HL-60/S4 treated with phorbol 12-myristate 13-acetate at 8.2 ng/mL for 4 days and 3 days (cell line): ENCODE data around the gene WDR83.
"Not testable (repeated sequence)": the region's sequence is repeated elsewhere in the genome, so short reads cannot be mapped to it uniquely, and the experiment has no call there.

ENCODE experiments used
- in situ Hi-C: fragments of 300-500 bp; cut with MboI; formaldehyde crosslinking; loops from 2 replicates; pipeline ENCODE4 v1.15.0; 2022; ENCODE audit warnings: low sequenced_read_pairs

WDR83 gene

GRCh38 chr19:12680034-12680433 lies 13.4 kb downstream of the WDR83 start:
- in situ Hi-C loops = no loop called here

GRCh38 chr19:12681074-12681987 lies 14.7 kb downstream of the WDR83 start, which contains the start of gene DHPS:
TSS of gene DHPS (minus strand) at chr19:12681880. CDS start at chr19:12681766, 114 bp downstream.
- in situ Hi-C loops = no loop called here

GRCh38 chr19:12685831-12686230 lies 19.2 kb downstream of the WDR83 start:
- in situ Hi-C loops = no loop called here

- in situ Hi-C loops = no loop called here
Measured at GRCh38 chr19:12687496-12688196, 21.0 kb downstream of the WDR83 start, which contains the start of gene GNG14. TSS of gene GNG14 (plus strand) at chr19:12687998. CDS start at chr19:12688049, 51 bp downstream.

DNA sequence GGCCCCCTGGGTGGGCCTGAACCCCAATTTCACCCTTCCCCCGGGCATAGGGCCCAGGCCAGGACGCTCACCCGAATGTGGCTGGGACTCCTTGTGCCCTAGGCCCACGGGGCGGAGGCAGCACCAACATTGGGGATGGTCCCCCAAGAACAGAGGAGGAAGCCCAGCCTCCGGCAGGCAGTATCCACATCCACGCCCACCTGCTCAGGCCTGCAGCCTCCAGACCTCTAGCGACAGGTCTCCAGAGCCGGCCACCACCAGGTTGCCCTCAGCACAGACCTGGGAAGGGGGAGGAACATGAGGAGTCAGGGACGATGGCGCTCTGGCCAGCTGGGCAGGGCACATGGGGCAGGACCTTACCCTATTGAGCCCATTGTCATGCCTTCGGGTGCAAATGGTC lies 22.4 kb downstream of the WDR83 start:
- in situ Hi-C loops = no loop called here

- in situ Hi-C loops = no loop called here
Measured at GRCh38 chr19:12689581-12690216, 23.1 kb downstream of the WDR83 start.

DNA sequence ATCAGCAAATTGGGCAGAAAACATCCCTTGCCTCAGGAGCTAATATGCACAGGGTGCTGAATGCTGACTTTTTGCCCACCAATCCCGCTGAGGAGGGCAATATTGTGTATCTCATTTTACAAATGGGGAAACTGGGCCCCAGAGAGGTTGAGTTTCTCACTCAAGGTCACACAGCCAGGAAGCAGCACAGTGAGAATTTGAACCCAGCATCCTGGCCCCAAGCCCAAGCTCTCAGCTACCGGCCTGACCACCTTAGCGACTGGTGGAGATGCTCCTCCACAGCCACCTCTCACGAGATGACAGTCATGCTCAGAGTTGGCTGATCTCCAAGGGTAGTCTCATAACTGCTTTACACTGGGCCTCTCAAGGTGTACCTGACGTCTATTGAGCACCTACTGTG lies 26.4 kb downstream of the WDR83 start:
- in situ Hi-C loops = no loop called here

GRCh38 chr19:12694641-12695040 lies 28.0 kb downstream of the WDR83 start:
- in situ Hi-C loops = no loop called here

DNA sequence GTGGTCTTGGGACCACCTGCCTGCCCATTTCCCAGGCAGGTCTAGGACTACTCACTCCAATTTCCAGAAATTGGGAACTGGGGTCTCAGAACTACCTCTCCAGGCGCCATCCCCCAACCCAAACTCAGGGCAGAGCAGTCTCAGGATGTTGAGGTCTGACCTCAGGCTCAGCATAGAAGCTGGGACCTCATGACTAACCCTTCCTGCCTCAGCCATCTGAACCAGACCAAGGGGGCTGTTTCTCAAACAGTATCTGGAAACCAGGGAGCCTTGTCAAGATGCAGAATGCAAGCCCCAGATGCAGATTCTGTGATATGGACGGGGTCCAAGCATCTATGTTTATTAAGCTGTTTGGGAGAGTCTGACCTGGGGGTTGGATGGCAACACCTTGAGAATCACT lies 28.5 kb downstream of the WDR83 start:
- in situ Hi-C loops = no loop called here

- in situ Hi-C loops = no loop called here
Measured at GRCh38 chr19:12695514-12695913, 28.9 kb downstream of the WDR83 start.

DNA sequence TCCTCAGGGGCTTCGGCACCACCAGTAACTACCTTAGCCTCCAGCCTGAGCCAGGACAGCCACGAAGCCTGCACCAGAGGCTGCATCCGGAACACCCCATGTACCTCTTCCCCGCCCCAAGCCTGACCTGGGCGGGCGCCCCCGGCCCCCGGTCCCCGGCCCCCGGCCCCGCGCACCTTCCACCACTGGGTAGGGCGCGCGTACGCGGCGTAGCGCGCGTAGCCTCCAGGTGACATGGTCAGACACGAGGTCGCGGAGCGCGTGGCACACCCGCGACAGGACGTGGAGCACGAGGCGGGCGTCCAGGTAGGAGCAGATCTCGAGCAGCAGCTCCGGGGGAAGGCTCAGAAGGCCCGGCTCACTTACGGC lies 29.4 kb downstream of the WDR83 start:
- in situ Hi-C loops = no loop called here

- in situ Hi-C loops = no loop called here
Measured at GRCh38 chr19:12696366-12697335, 30.0 kb downstream of the WDR83 start, which contains the start of gene FBXW9. TSS of gene FBXW9 (minus strand) at chr19:12696631. CDS start at chr19:12696581, 50 bp downstream.

DNA sequence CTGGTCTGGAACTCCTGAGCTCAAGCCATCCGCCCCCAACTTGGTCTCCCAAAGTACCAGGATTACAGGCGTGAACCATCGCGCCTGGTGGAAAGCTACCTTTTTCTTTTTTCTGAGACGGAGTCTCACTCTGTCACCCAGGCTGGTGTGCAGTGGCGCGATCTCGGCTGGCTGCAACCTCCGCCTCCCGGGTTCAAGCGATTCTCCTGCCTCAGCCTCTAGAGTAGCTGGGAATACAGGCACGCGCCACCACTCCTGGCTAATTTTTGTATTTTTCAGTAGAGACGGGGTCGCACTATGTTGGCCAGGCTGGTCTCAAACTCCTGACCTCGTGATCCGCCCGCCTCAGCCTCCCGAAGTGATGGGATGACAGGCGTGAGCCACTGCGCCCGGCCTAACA lies 30.8 kb downstream of the WDR83 start:
- in situ Hi-C loops = not testable (repeated sequence)

DNA sequence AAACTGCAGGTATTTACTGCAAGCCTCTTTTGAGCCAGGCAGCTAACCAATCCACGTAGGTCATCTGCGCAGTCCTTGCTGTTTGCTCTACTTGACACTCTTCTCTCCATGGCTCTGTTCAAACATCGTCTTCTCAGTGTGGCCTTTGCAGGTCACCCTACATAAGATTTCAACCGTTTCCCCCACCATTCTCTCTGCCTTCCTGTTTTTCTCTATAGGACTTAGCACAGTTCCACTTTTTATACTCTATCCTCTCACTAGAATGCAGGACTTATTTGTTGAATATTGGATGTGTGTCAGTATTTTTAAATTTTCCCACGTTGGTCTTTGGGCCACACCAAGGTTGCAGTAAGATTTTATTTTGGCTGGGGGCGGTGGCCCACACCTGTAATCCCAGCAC lies 31.5 kb downstream of the WDR83 start:
- in situ Hi-C loops = no loop called here

GRCh38 chr19:12701596-12702282 lies 35.1 kb downstream of the WDR83 start:
- in situ Hi-C loops = no loop called here

GRCh38 chr19:12703046-12703445 lies 36.4 kb downstream of the WDR83 start:
- in situ Hi-C loops = no loop called here

GRCh38 chr19:12705169-12705568 lies 38.6 kb downstream of the WDR83 start:
- in situ Hi-C loops = no loop called here

GRCh38 chr19:12705654-12706331 lies 39.2 kb downstream of the WDR83 start:
- in situ Hi-C loops = no loop called here

GRCh38 chr19:12706332-12706718 lies 39.7 kb downstream of the WDR83 start:
- in situ Hi-C loops = no loop called here
